ENCODE measurements around the gene TM2D3. TPM values are rescaled to one million over a fixed set of nuclear protein-coding genes. Genes with fewer than 3 reads are reported as not detected.

TM2D3 gene
- total RNA-seq, 1 experiment from 2014 or later: 23.1 TPM

DNA sequence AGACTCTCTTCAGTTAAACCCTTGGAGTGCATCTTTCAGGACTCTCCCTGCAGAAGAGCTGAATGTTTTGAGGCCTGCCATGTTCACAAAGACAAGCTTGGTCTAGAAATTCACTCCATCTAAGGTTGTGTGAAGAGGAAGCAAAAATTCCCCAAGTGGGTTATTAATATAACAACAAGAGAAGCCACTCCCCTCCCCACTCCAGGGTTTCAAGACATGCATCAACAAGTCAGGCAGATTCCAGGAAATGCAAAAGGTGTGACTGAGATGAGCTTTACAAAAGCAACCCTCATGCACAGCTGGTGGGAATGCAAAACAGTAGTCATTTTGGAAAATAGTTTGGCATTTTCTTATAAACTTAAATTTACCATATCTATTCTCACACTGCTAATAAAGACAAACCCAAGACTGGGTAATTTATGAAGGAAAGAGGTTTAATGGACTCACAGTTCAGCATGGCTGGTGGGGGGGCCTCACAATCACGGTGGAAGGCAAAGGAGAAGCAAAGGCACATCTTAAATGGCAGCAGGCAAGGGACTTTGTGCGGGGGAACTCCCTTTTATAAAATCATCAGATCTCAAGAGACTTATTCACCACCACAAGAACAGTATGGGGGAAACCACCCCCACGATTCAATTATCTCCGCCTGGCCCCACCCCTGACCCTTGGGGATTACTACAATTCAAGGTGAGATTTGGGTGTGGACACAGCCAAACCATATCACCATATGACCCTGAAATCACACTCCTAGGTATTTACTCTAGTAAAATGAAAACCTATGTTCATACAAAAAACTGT, 40.8 kb upstream of the TM2D3 start:
- Mint-ChIP-seq H3K9me3 (peaks cover 7% of the 10 kb centered on the region), H3K27me3 (ENCODE audit: low read depth) (no peaks in the 10 kb centered on the region), H3K4me1 (peaks cover 9% of the 10 kb centered on the region), H3K4me3 (no peak overlapping the region), H3K27ac (no peak overlapping the region), H3K36me3 (peaks cover 20% of the 10 kb centered on the region)
- ChIA-PET POLR2A (no interaction called here), CTCF (no interaction called here)
- ATAC-seq (no peak), DNase-seq (ENCODE audit: low spot score) (no peak)
- TF ChIP-seq, protein P1, sequence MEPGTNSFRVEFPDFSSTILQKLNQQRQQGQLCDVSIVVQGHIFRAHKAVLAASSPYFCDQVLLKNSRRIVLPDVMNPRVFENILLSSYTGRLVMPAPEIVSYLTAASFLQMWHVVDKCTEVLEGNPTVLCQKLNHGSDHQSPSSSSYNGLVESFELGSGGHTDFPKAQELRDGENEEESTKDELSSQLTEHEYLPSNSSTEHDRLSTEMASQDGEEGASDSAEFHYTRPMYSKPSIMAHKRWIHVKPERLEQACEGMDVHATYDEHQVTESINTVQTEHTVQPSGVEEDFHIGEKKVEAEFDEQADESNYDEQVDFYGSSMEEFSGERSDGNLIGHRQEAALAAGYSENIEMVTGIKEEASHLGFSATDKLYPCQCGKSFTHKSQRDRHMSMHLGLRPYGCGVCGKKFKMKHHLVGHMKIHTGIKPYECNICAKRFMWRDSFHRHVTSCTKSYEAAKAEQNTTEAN (CRISPR knock-in tag; IDR thresholded peaks at IDR 0.05): no peak
- TF ChIP-seq ZNF317 (CRISPR knock-in tag; IDR thresholded peaks at IDR 0.05; ENCODE audit: borderline replicate concordance, low read depth) (no peak), ELF4 (CRISPR knock-in tag; IDR thresholded peaks at IDR 0.05; ENCODE audit: low read depth) (no peak), JAZF1 (CRISPR knock-in tag; IDR thresholded peaks at IDR 0.05) (no peak), ZNF138 (CRISPR knock-in tag; conservative IDR thresholded peaks at IDR 0.05) (no peak), RELA (CRISPR knock-in tag; IDR thresholded peaks at IDR 0.05; ENCODE audit: borderline replicate concordance) (no peak)
- TF ChIP-seq, protein P2, sequence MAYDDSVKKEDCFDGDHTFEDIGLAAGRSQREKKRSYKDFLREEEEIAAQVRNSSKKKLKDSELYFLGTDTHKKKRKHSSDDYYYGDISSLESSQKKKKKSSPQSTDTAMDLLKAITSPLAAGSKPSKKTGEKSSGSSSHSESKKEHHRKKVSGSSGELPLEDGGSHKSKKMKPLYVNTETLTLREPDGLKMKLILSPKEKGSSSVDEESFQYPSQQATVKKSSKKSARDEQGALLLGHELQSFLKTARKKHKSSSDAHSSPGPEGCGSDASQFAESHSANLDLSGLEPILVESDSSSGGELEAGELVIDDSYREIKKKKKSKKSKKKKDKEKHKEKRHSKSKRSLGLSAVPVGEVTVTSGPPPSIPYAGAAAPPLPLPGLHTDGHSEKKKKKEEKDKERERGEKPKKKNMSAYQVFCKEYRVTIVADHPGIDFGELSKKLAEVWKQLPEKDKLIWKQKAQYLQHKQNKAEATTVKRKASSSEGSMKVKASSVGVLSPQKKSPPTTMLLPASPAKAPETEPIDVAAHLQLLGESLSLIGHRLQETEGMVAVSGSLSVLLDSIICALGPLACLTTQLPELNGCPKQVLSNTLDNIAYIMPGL (CRISPR knock-in tag; IDR thresholded peaks at IDR 0.05): no peak
- TF ChIP-seq, protein P3, sequence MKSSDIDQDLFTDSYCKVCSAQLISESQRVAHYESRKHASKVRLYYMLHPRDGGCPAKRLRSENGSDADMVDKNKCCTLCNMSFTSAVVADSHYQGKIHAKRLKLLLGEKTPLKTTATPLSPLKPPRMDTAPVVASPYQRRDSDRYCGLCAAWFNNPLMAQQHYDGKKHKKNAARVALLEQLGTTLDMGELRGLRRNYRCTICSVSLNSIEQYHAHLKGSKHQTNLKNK (CRISPR knock-in tag; IDR thresholded peaks at IDR 0.05): no peak
- TF ChIP-seq, protein P4, sequence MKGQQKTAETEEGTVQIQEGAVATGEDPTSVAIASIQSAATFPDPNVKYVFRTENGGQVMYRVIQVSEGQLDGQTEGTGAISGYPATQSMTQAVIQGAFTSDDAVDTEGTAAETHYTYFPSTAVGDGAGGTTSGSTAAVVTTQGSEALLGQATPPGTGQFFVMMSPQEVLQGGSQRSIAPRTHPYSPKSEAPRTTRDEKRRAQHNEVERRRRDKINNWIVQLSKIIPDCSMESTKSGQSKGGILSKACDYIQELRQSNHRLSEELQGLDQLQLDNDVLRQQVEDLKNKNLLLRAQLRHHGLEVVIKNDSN (CRISPR knock-in tag; IDR thresholded peaks at IDR 0.05): no peak
- TF ChIP-seq, protein P5, sequence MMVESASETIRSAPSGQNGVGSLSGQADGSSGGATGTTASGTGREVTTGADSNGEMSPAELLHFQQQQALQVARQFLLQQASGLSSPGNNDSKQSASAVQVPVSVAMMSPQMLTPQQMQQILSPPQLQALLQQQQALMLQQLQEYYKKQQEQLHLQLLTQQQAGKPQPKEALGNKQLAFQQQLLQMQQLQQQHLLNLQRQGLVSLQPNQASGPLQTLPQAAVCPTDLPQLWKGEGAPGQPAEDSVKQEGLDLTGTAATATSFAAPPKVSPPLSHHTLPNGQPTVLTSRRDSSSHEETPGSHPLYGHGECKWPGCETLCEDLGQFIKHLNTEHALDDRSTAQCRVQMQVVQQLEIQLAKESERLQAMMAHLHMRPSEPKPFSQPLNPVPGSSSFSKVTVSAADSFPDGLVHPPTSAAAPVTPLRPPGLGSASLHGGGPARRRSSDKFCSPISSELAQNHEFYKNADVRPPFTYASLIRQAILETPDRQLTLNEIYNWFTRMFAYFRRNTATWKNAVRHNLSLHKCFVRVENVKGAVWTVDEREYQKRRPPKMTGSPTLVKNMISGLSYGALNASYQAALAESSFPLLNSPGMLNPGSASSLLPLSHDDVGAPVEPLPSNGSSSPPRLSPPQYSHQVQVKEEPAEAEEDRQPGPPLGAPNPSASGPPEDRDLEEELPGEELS (CRISPR knock-in tag; IDR thresholded peaks at IDR 0.05): no peak

DNA sequence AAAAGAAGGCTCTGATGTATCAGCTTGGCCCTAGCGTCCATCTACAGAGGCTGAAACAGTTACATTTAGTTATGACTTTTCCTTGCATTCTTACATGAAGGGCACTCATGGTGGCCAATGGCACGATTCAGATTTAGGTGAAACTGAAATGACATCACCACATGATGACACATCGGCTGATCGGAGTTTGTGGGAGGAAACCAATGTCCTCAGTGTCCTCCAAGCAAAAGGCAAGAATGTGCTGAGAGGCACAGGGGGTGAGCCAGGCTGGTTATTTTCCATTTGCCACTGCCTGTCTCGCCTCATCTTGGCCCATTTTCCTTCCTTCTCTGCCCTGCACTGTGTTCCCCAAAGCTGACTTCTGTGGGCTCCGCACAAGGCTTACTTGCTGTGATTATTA, 37.7 kb upstream of the TM2D3 start:
- H3K36me3 Mint-ChIP-seq: peaks cover 3% of the 10 kb centered on the region
- POLR2A ChIA-PET: no interaction called here
- no peak for TF ChIP-seq ELF4 (CRISPR knock-in tag; IDR thresholded peaks at IDR 0.05; ENCODE audit: low read depth)
- no peak for TF ChIP-seq NR1H2 (CRISPR knock-in tag; IDR thresholded peaks at IDR 0.05)
- TF ChIP-seq MYBL2 (CRISPR knock-in tag; IDR thresholded peaks at IDR 0.05): no peak
- TF ChIP-seq ZNF263 (CRISPR knock-in tag; IDR thresholded peaks at IDR 0.05; ENCODE audit: low read depth): no peak
- TF ChIP-seq ZNF423 (CRISPR knock-in tag; IDR thresholded peaks at IDR 0.05): no peak
- no peak for TF ChIP-seq CREM (CRISPR knock-in tag; IDR thresholded peaks at IDR 0.05)
- no peak for TF ChIP-seq TEAD4 (CRISPR knock-in tag; IDR thresholded peaks at IDR 0.05)
- no peak for TF ChIP-seq ZNF121 (CRISPR knock-in tag; IDR thresholded peaks at IDR 0.05)
- TF ChIP-seq GABPB1 (CRISPR knock-in tag; IDR thresholded peaks at IDR 0.05): no peak
- TF ChIP-seq, protein P6, sequence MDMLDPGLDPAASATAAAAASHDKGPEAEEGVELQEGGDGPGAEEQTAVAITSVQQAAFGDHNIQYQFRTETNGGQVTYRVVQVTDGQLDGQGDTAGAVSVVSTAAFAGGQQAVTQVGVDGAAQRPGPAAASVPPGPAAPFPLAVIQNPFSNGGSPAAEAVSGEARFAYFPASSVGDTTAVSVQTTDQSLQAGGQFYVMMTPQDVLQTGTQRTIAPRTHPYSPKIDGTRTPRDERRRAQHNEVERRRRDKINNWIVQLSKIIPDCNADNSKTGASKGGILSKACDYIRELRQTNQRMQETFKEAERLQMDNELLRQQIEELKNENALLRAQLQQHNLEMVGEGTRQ (CRISPR knock-in tag; IDR thresholded peaks at IDR 0.05): no peak
- TF ChIP-seq, protein P7, sequence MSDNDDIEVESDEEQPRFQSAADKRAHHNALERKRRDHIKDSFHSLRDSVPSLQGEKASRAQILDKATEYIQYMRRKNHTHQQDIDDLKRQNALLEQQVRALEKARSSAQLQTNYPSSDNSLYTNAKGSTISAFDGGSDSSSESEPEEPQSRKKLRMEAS (CRISPR knock-in tag; IDR thresholded peaks at IDR 0.05): no peak
- TF ChIP-seq NFE2L1 (CRISPR knock-in tag; IDR thresholded peaks at IDR 0.05): no peak
- no peak for TF ChIP-seq ZNF138 (CRISPR knock-in tag; conservative IDR thresholded peaks at IDR 0.05)
- TF ChIP-seq, protein P8, sequence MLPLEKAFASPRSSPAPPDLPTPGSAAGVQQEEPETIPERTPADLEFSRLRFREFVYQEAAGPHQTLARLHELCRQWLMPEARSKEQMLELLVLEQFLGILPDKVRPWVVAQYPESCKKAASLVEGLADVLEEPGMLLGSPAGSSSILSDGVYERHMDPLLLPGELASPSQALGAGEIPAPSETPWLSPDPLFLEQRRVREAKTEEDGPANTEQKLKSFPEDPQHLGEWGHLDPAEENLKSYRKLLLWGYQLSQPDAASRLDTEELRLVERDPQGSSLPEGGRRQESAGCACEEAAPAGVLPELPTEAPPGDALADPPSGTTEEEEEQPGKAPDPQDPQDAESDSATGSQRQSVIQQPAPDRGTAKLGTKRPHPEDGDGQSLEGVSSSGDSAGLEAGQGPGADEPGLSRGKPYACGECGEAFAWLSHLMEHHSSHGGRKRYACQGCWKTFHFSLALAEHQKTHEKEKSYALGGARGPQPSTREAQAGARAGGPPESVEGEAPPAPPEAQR (CRISPR knock-in tag; IDR thresholded peaks at IDR 0.05): no peak
- no peak for TF ChIP-seq ZNF317 (CRISPR knock-in tag; IDR thresholded peaks at IDR 0.05; ENCODE audit: borderline replicate concordance, low read depth)
- TF ChIP-seq SP1 (CRISPR knock-in tag; conservative IDR thresholded peaks at IDR 0.05): no peak
- TF ChIP-seq, protein P9, sequence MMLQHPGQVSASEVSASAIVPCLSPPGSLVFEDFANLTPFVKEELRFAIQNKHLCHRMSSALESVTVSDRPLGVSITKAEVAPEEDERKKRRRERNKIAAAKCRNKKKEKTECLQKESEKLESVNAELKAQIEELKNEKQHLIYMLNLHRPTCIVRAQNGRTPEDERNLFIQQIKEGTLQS (CRISPR knock-in tag; conservative IDR thresholded peaks at IDR 0.05): no peak
- TF ChIP-seq, protein P10, sequence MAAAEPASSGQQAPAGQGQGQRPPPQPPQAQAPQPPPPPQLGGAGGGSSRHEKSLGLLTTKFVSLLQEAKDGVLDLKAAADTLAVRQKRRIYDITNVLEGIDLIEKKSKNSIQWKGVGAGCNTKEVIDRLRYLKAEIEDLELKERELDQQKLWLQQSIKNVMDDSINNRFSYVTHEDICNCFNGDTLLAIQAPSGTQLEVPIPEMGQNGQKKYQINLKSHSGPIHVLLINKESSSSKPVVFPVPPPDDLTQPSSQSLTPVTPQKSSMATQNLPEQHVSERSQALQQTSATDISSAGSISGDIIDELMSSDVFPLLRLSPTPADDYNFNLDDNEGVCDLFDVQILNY (CRISPR knock-in tag; IDR thresholded peaks at IDR 0.05): no peak

More for the DNA sequence above, 37.7 kb upstream of the TM2D3 start:
- Mint-ChIP-seq H3K27me3 (ENCODE audit: low read depth) (no peaks in the 10 kb centered on the region), H3K9me3 (no peaks in the 10 kb centered on the region), H3K4me1 (peaks cover 9% of the 10 kb centered on the region), H3K27ac (no peak overlapping the region), H3K4me3 (no peak overlapping the region)
- CTCF ChIA-PET: no interaction called here
- ATAC-seq: no peak
- no peak for DNase-seq (ENCODE audit: low spot score)

All from WTC11 (cell line).